GM12878 (cell line): Measurements from ENCODE around the gene HIBCH. TPM values are rescaled to one million over a fixed set of nuclear protein-coding genes. Genes with fewer than 3 reads are reported as not detected.

ENCODE experiments used
- ATF2 ChIP-seq: IDR thresholded peaks from 2 replicates; pipeline ENCODE4 v1.6.1; 2012; ENCODE audit warnings: low read length, inconsistent platforms
- CBFB ChIP-seq: IDR thresholded peaks from 2 replicates; pipeline ENCODE4 v1.6.1; 2016; ENCODE audit warnings: antibody characterized with exemption, low read depth
- CHD2 ChIP-seq: IDR thresholded peaks from 2 replicates; pipeline ENCODE4 v1.6.1; 2011; ENCODE audit warnings: low read depth, low read length, improper control_type of control experiment, borderline replicate concordance
- CREM ChIP-seq: IDR thresholded peaks from 2 replicates; pipeline ENCODE4 v1.6.1; 2014; ENCODE audit warnings: antibody characterized with exemption, low read depth
- DPF2 ChIP-seq: fragments of 450-650 bp; IDR thresholded peaks from 2 replicates; pipeline ENCODE4 v1.6.1; 2017; ENCODE audit warnings: mild to moderate bottlenecking
- EED ChIP-seq: sonication (generic); IDR thresholded peaks from 2 replicates; pipeline ENCODE4 v1.6.1; 2016; ENCODE audit warnings: antibody characterized with exemption, low read depth
- ESRRA ChIP-seq: IDR thresholded peaks from 2 replicates; pipeline ENCODE4 v1.6.1; 2012; ENCODE audit warnings: mild to moderate bottlenecking, low read length, improper control_type of control experiment
- IKZF1 ChIP-seq: fragments of 450-650 bp; conservative IDR thresholded peaks from 2 replicates; pipeline ENCODE4 v1.6.1; 2017; ENCODE audit warnings: antibody characterized with exemption, mild to moderate bottlenecking
- LARP7 ChIP-seq: fragments of 450-650 bp; IDR thresholded peaks from 2 replicates; pipeline ENCODE4 v1.6.1; 2017; ENCODE audit warnings: mild to moderate bottlenecking
- MEF2B ChIP-seq: fragments of 450-650 bp; IDR thresholded peaks from 2 replicates; pipeline ENCODE4 v1.6.1; 2018; ENCODE audit warnings: mild to moderate bottlenecking, moderate library complexity; ENCODE audit not compliant: partially characterized antibody, poor library complexity, severe bottlenecking
- MTA3 ChIP-seq: IDR thresholded peaks from 2 replicates; pipeline ENCODE4 v1.6.1; 2012; ENCODE audit warnings: low read length, inconsistent platforms, borderline replicate concordance
- NFIC ChIP-seq: IDR thresholded peaks from 2 replicates; pipeline ENCODE4 v1.6.1; 2012; ENCODE audit warnings: low read depth, mild to moderate bottlenecking, inconsistent platforms, low read length, moderate library complexity
- NKRF ChIP-seq: fragments of 450-650 bp; conservative IDR thresholded peaks from 2 replicates; pipeline ENCODE4 v1.6.1; 2017; ENCODE audit warnings: mild to moderate bottlenecking, moderate library complexity
- NR2C2 ChIP-seq: IDR thresholded peaks from 2 replicates; pipeline ENCODE4 v1.6.1; 2011; ENCODE audit warnings: borderline replicate concordance, low read depth; ENCODE audit not compliant: control insufficient read depth, insufficient read length
- NR2F1 ChIP-seq: fragments of 450-650 bp; conservative IDR thresholded peaks from 2 replicates; pipeline ENCODE4 v1.6.1; 2017; ENCODE audit warnings: mild to moderate bottlenecking
- PAX8 ChIP-seq: fragments of 450-650 bp; IDR thresholded peaks from 2 replicates; pipeline ENCODE4 v1.6.1; 2017; ENCODE audit warnings: mild to moderate bottlenecking, moderate library complexity
- RELA ChIP-seq: fragments of 450-650 bp; IDR thresholded peaks from 2 replicates; pipeline ENCODE4 v1.8.0; 2014; ENCODE audit warnings: borderline replicate concordance; ENCODE audit not compliant: partially characterized antibody
- RUNX3 ChIP-seq: IDR thresholded peaks from 2 replicates; pipeline ENCODE4 v1.6.1; 2012; ENCODE audit warnings: low read length, inconsistent platforms
- SKIL ChIP-seq: fragments of 450-650 bp; IDR thresholded peaks from 2 replicates; pipeline ENCODE4 v1.6.1; 2017; ENCODE audit warnings: mild to moderate bottlenecking, low read depth, inconsistent platforms; ENCODE audit not compliant: poor library complexity, severe bottlenecking
- SMAD1 ChIP-seq: fragments of 450-650 bp; IDR thresholded peaks from 2 replicates; pipeline ENCODE4 v1.6.1; 2018; ENCODE audit warnings: mild to moderate bottlenecking, low read depth; ENCODE audit not compliant: partially characterized antibody
- SRF ChIP-seq, 2 experiments: IDR thresholded peaks; 2 replicates each; pipeline ENCODE4 v1.6.1; 2011; ENCODE audit warnings: low read depth in 2 of 2, low read length in 2 of 2, mild to moderate bottlenecking in 1 of 2, moderate library complexity in 1 of 2
- WRNIP1 ChIP-seq: IDR thresholded peaks from 2 replicates; pipeline ENCODE4 v1.6.1; 2011; ENCODE audit warnings: low read depth, low read length, improper control_type of control experiment, borderline replicate concordance
- ZBED1 ChIP-seq: IDR thresholded peaks from 2 replicates; pipeline ENCODE4 v1.6.1; 2016; ENCODE audit warnings: borderline replicate concordance
- ZNF24 ChIP-seq: fragments of 450-650 bp; IDR thresholded peaks from 2 replicates; pipeline ENCODE4 v1.6.1; 2017; ENCODE audit warnings: antibody characterized with exemption, mild to moderate bottlenecking
- polyA plus RNA-seq, 11 experiments: library from polyadenylated mRNA; depleted of rRNA in 4 of 11; unstranded in 6 of 11; stranded (reverse) in 5 of 11; fragments of >200 nt; fragmentation: Nextera tagmentation in 4 of 11; fragmentation: Illumina TruSeq in 1 of 11; extraction: Ambion mirVana in 4 of 11; extraction: Trizol in 1 of 11; gene quantifications; 1 replicate in 1 of 11; 2 replicates in 10 of 11; pipeline versions ENCODE4 v1.2.1 to v1.2.3, GENCODE V29; 2011 to 2016; ENCODE audit warnings: inconsistent platforms in 2 of 11, missing spikeins in 2 of 11, low read depth in 1 of 11
- total RNA-seq, 4 experiments: library from RNA; depleted of rRNA in 3 of 4; stranded (reverse); fragments of >200 nt in 3 of 4; fragmentation: Illumina TruSeq in 1 of 4; extraction: Trizol in 1 of 4; gene quantifications; 2 replicates each; pipeline versions ENCODE4 v1.2.1 to v1.2.3, GENCODE V29; 2013 to 2021

HIBCH gene
- total and polyA plus RNA-seq, 10 of the 15 experiments (the other 5 are each of a cell fraction or from before 2014, with no cell fraction given): 22.3 to 81.0 (median 37.4) TPM

GRCh38 chr2:190320696-190321095 lies 1.1 kb upstream of the HIBCH start (continued):
- TF ChIP-seq RELA (no peak), MEF2B (no peak), IKZF1 (no peak), RUNX3 (peak; percentile 36; the same call in 1 of the 2 replicates), EED (peak; percentile 49; the same call in 1 of the 2 replicates), SMAD1 (no peak), CHD2 (no peak), CREM (peak; percentile 50; the same call in 1 of the 2 replicates), DPF2 (no peak), NKRF (no peak), PAX8 (no peak), ZBED1 (0 out of 2 replicates have a peak, but pooled peaks have one; percentile 39), ATF2 (0 out of 2 replicates have a peak, but pooled peaks have one; percentile 7), LARP7 (no peak), SKIL (no peak), NR2F1 (no peak), ESRRA (no peak), CBFB (no peak), ZNF24 (no peak), SRF (IDR thresholded peaks at IDR 0.05; ENCODE audit: low read depth in 2 of 2, low read length in 2 of 2) (no peak), WRNIP1 (no peak), NFIC (peak; percentile 60; the same call in 1 of the 2 replicates), NR2C2 (no peak), MTA3 (0 out of 2 replicates have a peak, but pooled peaks have one; percentile 35)
